GM18520 (cell line): ENCODE measurements around the gene HMGCL.
"Not testable (repeated sequence)": the region's sequence is repeated elsewhere in the genome, so short reads cannot be mapped to it uniquely, and the experiment has no call there.

Experiments
- ATAC-seq: cut with Tn5 transposase; IDR thresholded peaks from one replicate; pipeline ENCODE4 v1.9.1; 2021; ENCODE audit not compliant: unreplicated experiment

Gene HMGCL

DNA sequence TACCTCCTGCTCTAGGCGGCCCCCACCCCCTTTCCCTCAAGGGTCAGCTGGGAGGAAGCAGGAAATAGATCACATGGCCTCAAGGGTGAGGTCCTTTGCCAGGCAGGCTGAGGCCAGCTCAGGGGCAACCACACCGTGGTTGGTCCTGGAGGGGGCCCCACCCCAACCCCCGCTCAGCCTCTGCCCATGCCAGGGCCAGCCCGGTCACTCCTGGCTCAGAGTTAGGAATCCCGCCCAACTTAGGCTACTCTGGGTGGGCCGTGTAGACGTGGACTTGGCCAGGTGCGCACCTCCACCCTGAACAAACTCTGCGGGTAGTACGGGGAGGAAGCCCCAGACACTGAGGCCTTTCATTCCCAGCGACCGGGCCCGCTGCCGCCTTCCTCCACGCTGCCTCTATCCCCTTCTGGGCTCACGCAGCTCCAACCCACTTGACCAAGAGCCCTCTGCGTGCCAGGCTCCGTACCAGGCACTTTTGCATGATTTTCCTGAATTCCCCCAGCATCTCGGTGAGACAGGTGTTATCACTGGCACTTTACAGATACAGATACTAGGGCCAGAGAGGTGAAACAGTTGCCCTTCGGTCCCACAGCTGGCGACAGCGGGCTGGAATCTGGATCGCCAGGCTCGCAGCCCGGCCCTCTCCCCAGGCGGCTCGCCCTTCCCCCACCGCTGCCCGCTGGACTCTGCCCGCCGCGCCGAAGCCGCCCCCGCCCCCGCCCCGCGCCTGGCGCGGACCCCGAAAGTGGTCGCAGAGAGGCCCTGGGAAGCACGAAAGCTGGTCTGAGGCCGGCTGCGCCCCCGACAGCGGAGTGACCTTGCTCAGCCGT, 25.4 kb downstream of the HMGCL start:
- no peak for ATAC-seq

DNA sequence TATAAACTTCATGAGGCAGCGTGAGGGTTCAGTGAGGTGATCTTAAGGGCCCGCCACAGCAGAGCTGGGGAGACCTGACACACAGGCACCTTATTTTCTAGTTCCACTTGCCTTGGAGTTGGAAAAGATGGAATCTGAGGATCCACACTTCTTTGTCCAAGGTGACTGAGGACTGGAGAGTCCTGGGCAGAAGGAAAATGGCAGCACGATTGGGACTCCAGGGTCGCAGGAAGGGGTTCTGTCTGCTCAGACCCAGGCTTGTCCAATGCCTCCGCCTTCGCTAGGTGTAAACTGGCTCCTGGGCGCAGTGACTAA, 26.0 kb downstream of the HMGCL start:
- ATAC-seq, result no peak

DNA sequence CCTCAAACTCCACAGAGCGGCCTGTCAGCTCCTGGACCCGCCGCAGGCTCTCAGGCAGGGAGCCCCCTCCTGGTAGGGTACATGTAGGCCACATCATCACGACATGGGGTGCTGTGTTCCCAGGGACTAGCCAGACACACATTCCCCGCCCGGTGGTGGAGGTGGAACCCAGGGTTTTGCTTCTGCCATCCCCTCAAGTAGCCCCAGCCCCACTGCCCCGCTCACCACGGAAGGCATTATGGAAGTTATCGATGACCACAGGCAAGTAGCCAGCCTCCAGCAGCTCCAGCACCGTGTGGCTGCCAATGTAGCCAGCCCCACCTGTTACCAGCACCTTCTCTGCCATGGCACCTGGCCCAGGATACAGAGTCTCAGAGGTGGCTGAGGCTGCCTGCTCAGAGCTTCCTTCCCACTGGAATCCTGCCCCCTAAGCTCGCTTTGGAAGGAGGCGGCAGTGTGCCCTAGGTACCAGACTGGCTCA, 26.5 kb downstream of the HMGCL start:
- no peak for ATAC-seq

DNA sequence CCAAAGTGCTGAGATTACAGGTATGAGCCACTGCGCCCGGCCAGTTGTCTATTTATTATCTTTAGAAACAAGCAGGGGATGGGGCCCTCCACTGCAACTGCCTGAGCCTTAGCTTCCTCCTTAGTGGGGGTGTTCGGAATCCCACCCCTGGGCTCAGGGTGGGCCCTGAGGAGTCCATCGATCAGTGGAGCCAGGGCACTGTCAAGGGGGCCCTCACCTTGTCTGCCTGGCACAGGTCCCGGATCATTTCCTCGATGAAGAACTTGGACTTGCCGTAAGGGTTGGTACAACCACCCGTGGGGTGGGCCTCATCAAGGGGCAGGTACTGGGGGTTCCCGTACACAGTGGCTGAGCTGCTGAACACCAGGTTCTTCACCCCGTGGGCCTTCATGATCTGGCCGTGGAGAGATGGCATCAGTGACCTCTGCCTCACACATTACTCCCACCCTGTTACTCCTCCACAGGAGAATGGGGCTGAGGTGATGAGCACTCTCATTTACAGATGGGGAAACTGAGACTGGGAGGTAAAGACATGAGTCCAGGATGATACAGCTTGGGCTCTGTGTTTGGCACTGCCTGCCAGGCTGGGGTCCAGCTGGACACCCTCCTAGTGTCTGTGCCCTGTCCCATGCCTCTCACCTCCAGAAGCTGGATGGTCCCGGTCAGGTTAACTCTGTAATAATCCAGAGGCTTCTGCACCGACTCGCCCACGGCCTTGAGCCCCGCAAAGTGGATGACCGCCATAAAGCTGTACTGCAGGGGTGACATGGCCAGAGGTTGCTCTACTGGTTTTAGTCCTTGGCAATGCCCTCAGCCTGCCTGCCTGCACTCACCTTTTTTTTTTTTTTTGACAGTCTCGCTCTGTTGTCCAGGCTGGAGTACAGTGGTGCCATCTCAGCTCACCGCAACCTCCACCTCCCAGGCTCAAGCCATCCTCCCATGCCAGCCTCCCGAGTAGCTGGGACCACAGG, 27.5 kb downstream of the HMGCL start:
- no peak for ATAC-seq

DNA sequence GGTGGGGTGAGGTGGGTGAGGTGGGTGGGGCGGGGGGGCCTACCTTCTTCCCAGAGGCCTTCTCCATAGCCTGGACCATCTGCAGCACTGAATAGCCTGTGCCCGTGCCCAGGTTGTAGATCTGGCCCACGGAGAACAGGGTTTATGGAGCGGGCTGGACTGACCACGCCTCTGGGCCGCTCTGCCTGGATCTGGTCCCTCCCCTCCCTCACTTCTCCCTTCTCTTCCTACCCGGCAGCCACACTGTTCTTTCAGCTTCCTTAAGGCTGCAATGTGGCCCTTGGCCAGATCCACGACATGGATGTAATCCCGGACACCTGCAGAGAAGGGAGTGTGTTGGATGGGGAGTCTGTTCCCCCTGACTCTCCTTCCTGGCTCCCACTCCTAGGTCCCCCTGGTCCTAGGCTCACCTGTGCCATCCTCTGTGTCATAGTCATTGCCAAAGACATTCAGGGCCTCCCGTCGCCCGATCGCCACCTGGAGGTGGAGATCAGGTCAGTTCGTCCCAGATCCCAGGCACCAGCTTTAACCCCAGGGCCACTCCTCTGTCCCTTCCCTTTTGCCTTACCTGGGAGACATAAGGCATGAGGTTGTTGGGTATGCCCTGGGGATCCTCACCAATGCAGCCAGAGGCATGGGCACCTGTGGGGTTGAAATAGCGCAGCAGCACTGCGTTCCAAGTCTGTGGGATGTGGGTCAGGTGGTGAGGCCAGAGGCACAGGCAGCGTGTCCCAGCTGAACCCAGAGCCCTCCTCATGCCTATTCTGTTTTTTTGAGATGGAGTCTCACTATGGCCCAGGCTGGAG, 28.6 kb downstream of the HMGCL start:
- ATAC-seq, result no peak

DNA sequence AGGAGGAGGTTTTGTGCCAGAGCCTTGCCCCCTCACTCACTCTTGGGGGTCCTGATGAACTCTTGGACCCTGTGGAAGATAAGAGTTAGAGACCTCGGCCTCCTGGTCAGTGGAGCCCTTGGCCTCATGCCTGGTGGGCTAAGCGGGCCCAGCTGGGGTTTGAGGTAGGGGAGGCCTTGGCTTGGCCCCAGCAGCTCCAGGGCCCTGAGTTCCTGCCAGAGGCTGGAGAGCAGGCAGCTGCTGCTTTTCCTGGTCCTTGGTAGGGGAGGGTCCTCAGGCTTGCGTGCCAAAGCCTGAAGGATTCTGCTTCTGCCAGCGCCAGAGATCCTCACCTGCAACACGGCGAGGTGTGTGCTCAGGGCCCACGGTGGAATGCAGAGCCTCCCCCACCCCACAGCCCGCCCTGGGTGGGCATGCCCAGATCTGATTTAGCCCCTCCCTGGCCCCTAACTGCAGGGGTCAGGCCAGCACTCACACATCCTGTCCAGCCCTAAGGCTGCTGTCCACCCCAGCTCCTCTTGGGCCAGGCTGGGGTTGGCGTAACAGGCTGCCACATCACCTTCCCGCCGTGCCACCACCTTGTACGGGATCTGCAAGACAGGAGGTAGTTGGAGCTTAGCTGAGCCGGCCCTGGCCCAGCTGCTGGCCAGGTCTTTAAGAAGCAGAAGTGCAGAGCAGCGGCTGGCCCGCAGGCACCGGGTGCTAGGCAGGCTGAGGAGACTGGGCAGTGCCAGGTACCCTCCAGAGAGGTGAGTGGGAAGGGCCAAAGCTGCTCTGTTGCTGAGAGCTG, 29.4 kb downstream of the HMGCL start:
- no peak for ATAC-seq

DNA sequence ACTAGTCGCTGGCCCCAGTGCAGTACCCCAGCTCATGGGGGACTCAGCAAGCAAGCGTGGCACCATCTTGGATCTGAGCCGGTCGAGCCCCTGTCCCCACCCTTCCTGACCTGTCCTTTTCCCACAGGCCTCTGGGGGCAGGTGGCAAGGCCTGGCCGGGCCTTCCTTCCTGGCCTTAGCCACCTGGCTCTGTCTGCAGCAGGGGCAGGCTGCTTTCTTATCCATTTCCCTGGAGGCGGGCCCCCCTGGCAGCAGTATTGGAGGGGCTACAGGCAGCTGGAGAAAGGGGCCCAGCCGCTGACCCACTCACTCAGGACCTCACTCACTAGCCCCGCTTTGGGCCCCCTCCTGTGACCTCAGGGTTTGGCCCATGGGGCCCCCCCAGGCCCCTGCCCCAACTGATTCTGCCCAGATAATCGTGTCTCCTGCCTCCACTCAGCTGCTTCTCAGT, 30.5 kb downstream of the HMGCL start:
- not testable (repeated sequence) for ATAC-seq

DNA sequence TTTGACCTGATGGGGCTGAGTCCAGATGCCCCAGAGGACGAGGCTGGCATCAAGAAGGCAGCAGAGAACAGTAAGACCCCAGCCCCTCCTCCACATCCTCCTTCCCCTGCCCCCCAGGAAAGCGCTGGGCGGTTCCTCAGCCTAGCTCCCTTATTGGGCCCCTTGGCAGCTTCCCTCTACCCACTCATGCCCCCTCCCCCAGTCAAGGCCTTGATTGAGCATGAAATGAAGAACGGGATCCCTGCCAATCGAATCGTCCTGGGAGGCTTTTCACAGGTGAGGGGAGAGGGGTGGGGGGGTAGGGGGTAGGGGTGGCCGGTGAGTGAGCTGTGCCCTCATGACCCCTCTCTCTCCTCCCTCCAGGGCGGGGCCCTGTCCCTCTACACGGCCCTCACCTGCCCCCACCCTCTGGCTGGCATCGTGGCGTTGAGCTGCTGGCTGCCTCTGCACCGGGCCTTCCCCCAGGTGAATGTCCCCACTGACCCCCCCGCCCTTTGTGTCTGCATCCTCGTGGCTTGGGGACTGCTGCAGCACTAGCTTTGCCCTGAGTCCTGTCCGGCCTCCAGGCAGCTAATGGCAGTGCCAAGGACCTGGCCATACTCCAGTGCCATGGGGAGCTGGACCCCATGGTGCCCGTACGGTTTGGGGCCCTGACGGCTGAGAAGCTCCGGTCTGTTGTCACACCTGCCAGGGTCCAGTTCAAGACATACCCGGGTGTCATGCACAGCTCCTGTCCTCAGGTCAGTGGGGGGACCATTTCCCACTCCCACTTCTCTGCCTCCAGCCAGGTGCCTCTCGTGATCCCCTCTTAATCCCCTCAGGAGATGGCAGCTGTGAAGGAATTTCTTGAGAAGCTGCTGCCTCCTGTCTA, 31.1 kb downstream of the HMGCL start:
- no peak for ATAC-seq

DNA sequence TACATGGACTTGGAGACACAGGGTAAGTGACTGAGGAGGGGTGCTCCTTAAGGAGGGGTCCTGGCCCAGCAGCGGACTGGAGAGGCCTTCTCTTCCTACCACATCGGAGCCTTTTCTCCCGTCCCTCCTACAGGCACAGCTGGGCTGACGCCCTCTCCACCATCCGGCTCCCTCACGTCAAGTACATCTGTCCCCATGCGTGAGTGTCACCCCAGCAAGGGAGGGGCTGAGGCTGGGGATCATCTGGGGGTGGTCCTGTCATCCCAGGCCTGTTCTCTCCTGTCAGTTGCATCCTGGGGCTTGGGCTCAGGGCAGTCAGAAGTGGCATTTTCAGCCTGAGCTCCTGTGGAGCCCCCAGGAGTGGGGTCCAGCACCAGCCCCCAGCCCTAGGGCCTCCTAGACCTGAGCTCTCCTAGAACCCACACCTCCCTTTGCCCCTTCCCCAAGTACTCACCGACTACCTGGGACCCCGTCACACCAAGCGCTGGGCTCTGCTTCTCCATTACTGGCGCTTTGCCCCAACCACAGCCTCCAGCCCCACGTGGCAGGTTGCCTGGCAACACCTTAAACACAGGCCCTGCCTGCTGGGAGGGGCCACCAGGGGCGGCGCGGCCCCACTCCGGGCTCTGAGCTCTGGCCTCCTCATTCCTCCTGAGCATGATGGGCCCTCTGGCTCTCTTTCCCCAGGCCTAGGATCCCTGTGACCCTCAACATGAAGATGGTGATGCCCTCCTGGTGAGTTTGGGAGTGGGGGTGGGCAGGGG, 32.0 kb downstream of the HMGCL start:
- no peak for ATAC-seq

DNA sequence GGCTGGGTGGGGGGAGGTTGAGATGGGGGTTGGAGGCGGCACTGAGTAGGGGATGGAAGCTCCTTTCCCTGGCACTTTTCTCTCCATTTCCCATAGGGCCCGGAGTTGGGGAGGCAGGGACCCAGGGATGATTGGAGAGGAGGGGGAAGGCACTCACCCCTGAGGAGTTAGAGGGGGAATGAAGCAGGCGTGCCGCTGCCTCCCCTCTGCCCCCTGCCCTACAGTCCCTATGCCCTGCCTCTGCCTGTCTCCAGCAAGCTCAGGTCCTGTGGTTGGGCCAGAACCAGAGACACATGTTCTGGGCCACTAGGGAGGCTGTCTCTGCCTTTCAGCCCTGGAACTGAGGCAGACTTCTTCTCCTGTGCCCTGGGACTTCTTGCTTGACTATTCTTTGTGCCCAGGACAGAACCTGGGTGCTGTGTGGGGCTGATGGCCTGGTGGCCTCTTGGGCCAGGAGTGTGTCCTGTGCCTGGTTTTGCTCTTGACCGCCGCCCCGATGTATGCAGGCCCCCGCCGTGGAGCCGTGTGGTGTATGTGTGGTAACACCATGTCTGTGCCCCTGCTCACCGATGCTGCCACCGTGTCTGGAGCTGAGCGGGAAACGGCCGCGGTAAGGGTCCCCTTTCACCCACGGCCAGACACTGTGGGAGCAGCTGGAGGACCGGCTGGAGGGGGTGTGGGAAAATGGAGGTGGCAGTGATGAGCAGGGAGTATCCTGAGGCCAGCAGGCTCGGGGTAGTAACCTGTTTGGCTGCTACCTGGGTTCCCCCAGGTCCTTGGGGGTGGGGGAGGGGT, 32.9 kb downstream of the HMGCL start:
- ATAC-seq, result no peak

DNA sequence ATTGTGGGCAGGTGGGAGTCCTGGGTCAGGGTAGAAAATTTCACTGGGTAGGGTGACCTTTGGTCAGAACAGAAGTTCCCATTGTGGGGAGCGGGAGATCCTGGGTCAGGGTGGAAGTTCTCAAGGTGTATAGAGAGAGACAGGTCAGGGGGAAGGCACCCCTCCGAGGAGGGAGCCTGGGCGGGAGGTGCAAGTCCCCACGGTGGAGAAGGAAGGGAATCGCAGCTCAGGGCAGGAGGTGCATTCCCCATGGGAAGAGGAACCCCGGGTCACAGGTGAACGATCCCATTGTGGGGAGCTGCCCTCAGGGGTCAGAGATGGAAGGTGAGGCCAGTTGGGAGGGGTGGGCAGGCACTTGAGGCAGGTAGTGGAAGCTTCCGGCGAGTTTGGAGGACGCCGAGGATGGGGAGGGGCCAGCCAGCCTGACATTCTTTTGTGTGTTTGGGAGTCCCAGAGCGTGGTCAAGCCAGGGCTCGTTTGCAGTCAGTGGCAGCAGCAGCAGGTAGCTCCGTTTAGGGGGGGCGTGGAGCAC, 33.6 kb downstream of the HMGCL start:
- ATAC-seq, result no peak

DNA sequence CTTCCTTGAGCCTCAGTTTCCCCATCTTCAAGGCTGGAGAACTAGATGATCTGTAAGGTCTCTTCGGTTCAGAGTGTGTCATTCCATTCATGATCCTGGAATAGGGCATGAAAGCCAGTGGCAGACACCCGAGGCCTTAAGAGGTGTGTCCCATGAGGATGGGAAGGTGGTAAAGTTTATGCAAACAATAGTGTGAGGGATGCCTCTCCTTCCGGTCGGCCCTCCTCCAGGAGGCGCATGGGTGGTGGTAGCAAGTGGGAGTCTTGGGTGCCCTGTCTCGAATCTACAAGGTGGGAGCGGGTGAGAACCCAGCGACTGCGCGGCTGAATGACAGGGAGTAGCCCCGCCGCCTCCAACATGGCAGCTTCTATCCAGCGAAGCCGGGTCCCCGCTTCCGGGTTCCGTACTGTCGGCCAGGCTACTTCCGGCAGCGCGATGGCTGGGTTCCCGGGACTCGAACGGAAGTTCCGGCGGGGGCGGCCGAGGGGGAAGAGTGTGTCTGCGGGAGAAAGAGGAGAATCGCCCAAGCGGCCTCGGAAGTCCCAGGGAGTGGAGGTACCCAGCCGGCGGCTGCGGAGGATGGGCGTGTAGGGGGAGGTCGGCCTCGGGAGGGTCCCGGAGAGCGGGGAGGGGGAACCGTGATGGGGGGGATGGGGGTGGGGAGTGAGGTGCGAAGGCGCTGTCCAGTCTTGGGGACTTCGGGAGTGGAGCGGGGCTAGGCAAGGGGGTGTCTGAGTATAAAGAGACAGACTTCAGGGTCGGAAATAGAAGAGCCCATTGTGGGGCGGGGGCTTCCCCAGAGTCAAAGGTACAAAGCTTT, 34.3 kb downstream of the HMGCL start, which contains the start of gene LYPLA2:
Gene LYPLA2, plus strand, starts transcription at position 450 of the 820 bp plus-strand sequence. CDS start 1,538 bp downstream, outside the sequence.
- ATAC-seq, result peak; percentile 54

DNA sequence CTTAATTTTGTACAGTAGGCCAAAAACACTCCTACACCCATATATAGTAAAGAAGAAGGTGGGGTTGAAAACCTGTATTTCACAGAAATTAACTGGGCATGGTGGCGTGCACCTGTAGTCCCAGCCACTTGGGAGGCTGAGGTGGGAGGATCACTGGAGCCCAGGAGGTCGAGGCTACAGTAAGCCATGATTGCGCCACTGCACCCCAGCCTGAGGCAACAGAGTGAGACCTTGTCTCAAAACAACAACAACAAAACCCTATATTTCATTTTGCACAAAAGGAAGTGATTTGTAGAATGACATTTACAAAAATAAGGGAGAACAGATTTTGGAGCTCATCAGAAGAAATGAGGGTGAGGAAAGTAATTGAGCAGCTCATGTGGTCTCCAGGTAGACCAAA, 36.5 kb downstream of the HMGCL start:
- no peak for ATAC-seq

DNA sequence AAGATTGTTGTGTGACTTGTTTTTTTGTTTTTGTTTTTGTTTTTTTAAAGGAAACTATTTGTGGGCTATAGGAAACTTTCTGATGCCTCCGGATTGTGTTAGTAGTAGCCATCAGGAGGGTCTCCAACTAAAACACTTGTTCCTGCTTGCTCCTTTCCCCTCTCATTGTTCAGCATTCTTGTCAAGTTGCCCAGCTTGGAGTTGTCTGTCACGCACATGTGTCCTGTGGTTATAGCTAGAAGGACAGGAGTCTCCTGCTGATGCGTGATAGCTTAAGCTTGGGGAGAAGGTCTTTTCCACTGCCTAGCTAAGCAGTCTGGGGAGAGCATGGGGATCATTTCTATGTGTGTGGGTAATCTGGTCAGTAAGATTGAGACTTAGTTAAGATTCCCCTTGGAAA, 37.5 kb downstream of the HMGCL start:
- ATAC-seq, result no peak

DNA sequence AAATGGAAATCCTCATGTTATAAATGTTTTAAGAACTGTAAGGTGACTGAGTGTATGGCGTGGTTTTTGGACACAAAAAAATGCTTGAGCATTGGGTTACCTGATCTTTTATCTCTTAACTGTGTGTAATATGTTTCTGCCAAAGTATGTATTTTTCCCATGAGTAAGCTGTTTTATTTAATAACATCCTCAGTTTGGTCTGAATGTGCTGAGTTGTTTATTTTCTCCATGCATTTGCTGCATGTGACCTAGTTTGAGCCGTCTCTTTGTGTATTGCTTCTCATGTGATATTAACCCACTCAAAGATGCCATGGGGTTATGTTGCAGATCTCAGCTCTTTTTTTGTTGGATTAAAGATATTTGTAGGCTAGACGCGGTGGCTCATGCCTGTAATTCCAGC, 40.4 kb downstream of the HMGCL start:
- ATAC-seq, result no peak

DNA sequence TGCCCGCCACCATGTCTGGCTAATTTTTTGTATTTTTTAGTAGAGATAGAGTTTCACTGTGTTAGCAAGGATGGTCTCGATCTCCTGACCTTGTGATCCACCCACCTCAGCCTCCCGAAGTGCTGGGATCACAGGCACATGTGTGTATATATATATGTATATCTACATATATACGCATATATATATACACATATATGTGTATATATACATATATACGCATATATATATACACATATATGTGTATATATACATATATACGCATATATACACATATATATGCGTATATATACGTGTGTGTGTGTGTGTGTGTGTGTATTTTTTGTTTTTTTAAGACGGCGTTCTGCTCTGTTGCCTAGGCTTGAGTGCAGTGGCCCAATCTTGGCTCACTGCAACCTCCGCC, 42.1 kb downstream of the HMGCL start:
- ATAC-seq, result not testable (repeated sequence)
